ENCODE measurements around the gene FTO.

FTO gene

DNA sequence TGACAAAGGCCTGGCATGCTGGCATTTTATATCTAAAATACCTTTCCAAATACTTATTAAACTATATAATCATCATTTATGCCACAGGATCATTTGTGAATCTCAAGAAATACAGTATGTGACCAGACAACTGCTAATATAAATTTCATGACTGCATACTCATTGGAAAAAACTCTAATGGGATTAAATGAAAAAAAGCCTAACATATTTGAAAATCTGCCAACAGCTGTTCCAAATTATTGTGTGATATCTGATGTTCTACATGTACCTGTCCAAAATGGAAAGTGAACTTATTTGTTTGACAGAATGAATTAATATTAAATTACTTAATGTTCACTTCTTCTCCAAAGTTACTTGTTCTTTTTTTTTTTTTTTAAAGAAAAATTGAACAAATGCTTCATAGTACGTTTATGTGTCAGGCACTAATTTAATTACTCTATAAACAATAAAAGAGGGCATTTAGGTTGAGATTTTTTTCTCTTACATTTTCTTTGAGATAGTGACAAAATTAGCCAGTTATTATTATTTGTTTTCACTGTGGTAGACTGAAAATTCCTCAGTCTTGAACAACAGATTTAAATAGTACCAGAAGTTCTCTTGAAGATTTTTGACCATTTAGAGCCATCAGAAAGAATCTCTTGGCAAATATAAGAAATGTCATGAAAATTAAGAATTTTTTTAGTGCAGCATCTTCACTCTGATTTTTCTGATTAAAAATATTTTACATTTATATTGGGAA lies 114.0 kb downstream of the FTO start:
- H3K23ac ChIP-seq (ENCODE audit: low read depth, low read length, poor library complexity), result no peak overlapping the region
- no peak overlapping the region for H4K8ac ChIP-seq (ENCODE audit: low read depth, low read length)
- no CpG with 5 or more reads among the region's 1 CpG for WGBS, 2 donors (ENCODE audit: extremely low coverage in 2 of 2, insufficient read length in 2 of 2, insufficient replicate concordance in 1 of 2)
- no peak for DNase-seq (ENCODE audit: low spot score)
- H3K4me1 ChIP-seq (ENCODE audit: control insufficient read depth in 2 of 2, insufficient read depth in 1 of 2, low read depth in 1 of 2, low read length in 2 of 2), result peaks cover 0 to 2% of the 10 kb centered on the region in 2 donors
- no peak overlapping the region for H2BK120ac ChIP-seq (ENCODE audit: low read depth, low read length)
- no peak overlapping the region for H3K4me3 ChIP-seq (ENCODE audit: low read length in 2 of 2)
- H3K9me3 ChIP-seq (replicated peaks in 1 of 2; ENCODE audit: control insufficient read depth in 2 of 2, insufficient read depth in 1 of 2, low read depth in 1 of 2, low read length in 2 of 2), result no peaks in the 10 kb centered on the region
- H2AFZ ChIP-seq (ENCODE audit: low read length), result no peak overlapping the region
- H3K9ac ChIP-seq (ENCODE audit: low read depth, low read length, poor library complexity), result no peak overlapping the region
- H2BK15ac ChIP-seq (ENCODE audit: low read length), result no peak overlapping the region
- H3K79me1 ChIP-seq (ENCODE audit: low read depth, low read length), result no peaks in the 10 kb centered on the region
- no peak overlapping the region for H3K4me2 ChIP-seq (ENCODE audit: insufficient read depth, low read length, poor library complexity, severe bottlenecking)
- H2AK5ac ChIP-seq (ENCODE audit: low read depth, low read length), result no peak overlapping the region
- H3K14ac ChIP-seq (ENCODE audit: low read length), result no peak overlapping the region
- no peak overlapping the region for H3K4ac ChIP-seq (ENCODE audit: low read length)
- no peak overlapping the region for H4K91ac ChIP-seq (ENCODE audit: low read depth, low read length, poor library complexity)
- no peak overlapping the region for H2BK12ac ChIP-seq (ENCODE audit: low read length)
- peaks cover 0 to 12% of the 10 kb centered on the region in 2 donors for H3K36me3 ChIP-seq (replicated peaks in 1 of 2; ENCODE audit: control insufficient read depth in 2 of 2, insufficient read depth in 2 of 2, low read length in 2 of 2)
- no peaks in the 10 kb centered on the region for H3K27me3 ChIP-seq (ENCODE audit: control insufficient read depth in 3 of 3, insufficient read depth in 3 of 3, low read depth in 1 of 3, low read length in 3 of 3)
- no peak overlapping the region for H2BK5ac ChIP-seq (ENCODE audit: low read length)
- no peak overlapping the region for H3K27ac ChIP-seq (replicated peaks; ENCODE audit: low read length)
- H3K18ac ChIP-seq (ENCODE audit: low read length), result no peak overlapping the region

DNA sequence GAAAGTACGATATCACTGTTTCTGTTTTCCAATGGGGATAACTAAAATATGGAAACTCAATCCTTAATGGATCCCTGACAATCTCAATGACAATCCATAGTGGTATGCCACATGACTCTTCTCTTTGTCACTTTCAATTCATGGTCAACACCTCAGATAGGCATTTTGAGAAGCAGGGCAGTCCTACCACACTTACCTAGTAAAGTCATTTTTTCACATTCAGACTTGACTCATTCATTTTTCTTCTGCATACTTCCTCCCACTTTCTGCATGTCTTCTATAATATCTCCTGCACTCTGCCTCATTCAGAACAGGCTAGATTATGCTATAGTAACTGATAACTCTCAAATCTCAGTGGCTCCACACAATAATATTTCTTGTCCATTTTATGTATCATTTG lies 117.5 kb downstream of the FTO start:
- H2BK15ac ChIP-seq (ENCODE audit: low read length), result no peak overlapping the region
- no peak overlapping the region for H3K4me3 ChIP-seq (ENCODE audit: low read length in 2 of 2)
- H3K9ac ChIP-seq (ENCODE audit: low read depth, low read length, poor library complexity), result no peak overlapping the region
- no peak overlapping the region for H2BK12ac ChIP-seq (ENCODE audit: low read length)
- peaks cover 0 to 2% (median 0%) of the 10 kb centered on the region in 3 experiments for H3K27me3 ChIP-seq (ENCODE audit: control insufficient read depth in 3 of 3, insufficient read depth in 3 of 3, low read depth in 1 of 3, low read length in 3 of 3)
- no peak overlapping the region for H4K8ac ChIP-seq (ENCODE audit: low read depth, low read length)
- H3K14ac ChIP-seq (ENCODE audit: low read length), result no peak overlapping the region
- no peak overlapping the region for H2AK5ac ChIP-seq (ENCODE audit: low read depth, low read length)
- no CpG with 5 or more reads among the region's 1 CpG for WGBS, 2 donors (ENCODE audit: extremely low coverage in 2 of 2, insufficient read length in 2 of 2, insufficient replicate concordance in 1 of 2)
- H2BK5ac ChIP-seq (ENCODE audit: low read length), result no peak overlapping the region
- H3K9me3 ChIP-seq (replicated peaks in 1 of 2; ENCODE audit: control insufficient read depth in 2 of 2, insufficient read depth in 1 of 2, low read depth in 1 of 2, low read length in 2 of 2), result peaks cover 3 to 8% of the 10 kb centered on the region in 2 donors
- H2BK120ac ChIP-seq (ENCODE audit: low read depth, low read length), result no peak overlapping the region
- no peaks in the 10 kb centered on the region for H3K79me1 ChIP-seq (ENCODE audit: low read depth, low read length)
- no peak overlapping the region for H3K27ac ChIP-seq (replicated peaks; ENCODE audit: low read length)
- no peak overlapping the region for H3K18ac ChIP-seq (ENCODE audit: low read length)
- H3K4ac ChIP-seq (ENCODE audit: low read length), result no peak overlapping the region
- H3K23ac ChIP-seq (ENCODE audit: low read depth, low read length, poor library complexity), result no peak overlapping the region
- H3K36me3 ChIP-seq (replicated peaks in 1 of 2; ENCODE audit: control insufficient read depth in 2 of 2, insufficient read depth in 2 of 2, low read length in 2 of 2), result peaks cover 5 to 9% of the 10 kb centered on the region in 2 donors
- H4K91ac ChIP-seq (ENCODE audit: low read depth, low read length, poor library complexity), result no peak overlapping the region
- H3K4me1 ChIP-seq (ENCODE audit: control insufficient read depth in 2 of 2, insufficient read depth in 1 of 2, low read depth in 1 of 2, low read length in 2 of 2), result peaks cover 0 to 9% of the 10 kb centered on the region in 2 donors
- no peak overlapping the region for H3K4me2 ChIP-seq (ENCODE audit: insufficient read depth, low read length, poor library complexity, severe bottlenecking)
- no peak for DNase-seq (ENCODE audit: low spot score)
- no peak overlapping the region for H2AFZ ChIP-seq (ENCODE audit: low read length)

DNA sequence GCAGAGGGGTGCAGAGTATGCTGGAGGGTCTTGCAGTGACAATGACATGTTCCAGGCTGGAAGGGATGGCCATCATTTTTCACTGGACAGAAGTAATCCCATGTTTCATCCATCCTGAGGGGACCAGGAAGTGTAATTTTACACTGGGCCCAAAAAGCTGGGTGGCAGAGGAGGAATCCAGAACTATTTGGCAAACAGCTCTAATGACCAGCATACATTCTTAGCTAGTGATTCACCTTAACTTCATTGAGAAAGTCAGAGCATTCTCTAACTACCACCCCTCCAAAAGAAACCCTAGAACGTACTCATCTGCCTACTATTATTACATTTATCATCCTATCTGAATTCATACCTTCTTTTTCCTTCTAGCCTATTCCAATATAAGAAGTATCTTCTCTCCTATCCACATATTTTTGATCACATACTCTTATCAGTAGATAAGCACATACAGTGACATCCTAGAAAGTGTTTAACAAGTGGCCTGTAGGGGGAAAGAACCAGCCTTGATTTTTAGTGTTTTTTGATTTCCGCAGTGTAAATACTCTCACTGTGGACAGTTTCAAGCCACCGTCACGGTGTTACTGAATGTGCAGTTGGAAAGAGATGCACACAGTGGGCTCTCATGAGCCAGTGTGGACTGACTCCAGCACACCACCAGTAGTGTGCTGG lies 118.1 kb downstream of the FTO start:
- no peak overlapping the region for H3K9ac ChIP-seq (ENCODE audit: low read depth, low read length, poor library complexity)
- no peak overlapping the region for H3K4me2 ChIP-seq (ENCODE audit: insufficient read depth, low read length, poor library complexity, severe bottlenecking)
- no peak overlapping the region for H2BK120ac ChIP-seq (ENCODE audit: low read depth, low read length)
- no peak overlapping the region for H2BK15ac ChIP-seq (ENCODE audit: low read length)
- no peaks in the 10 kb centered on the region for H3K79me1 ChIP-seq (ENCODE audit: low read depth, low read length)
- no peak overlapping the region for H3K14ac ChIP-seq (ENCODE audit: low read length)
- no peak overlapping the region for H3K27ac ChIP-seq (replicated peaks; ENCODE audit: low read length)
- no peak overlapping the region for H2BK12ac ChIP-seq (ENCODE audit: low read length)
- no peak overlapping the region for H4K8ac ChIP-seq (ENCODE audit: low read depth, low read length)
- WGBS, 2 donors (ENCODE audit: extremely low coverage in 2 of 2, insufficient read length in 2 of 2, insufficient replicate concordance in 1 of 2), result no CpG with 5 or more reads among the region's 4 CpGs
- H2AK5ac ChIP-seq (ENCODE audit: low read depth, low read length), result no peak overlapping the region
- no peak overlapping the region for H3K4ac ChIP-seq (ENCODE audit: low read length)
- no peak for DNase-seq (ENCODE audit: low spot score)
- H3K23ac ChIP-seq (ENCODE audit: low read depth, low read length, poor library complexity), result no peak overlapping the region
- H3K36me3 ChIP-seq (replicated peaks in 1 of 2; ENCODE audit: control insufficient read depth in 2 of 2, insufficient read depth in 2 of 2, low read length in 2 of 2), result peaks cover 5 to 11% of the 10 kb centered on the region in 2 donors
- no peak overlapping the region for H2AFZ ChIP-seq (ENCODE audit: low read length)
- peaks cover 3 to 8% of the 10 kb centered on the region in 2 donors for H3K9me3 ChIP-seq (replicated peaks in 1 of 2; ENCODE audit: control insufficient read depth in 2 of 2, insufficient read depth in 1 of 2, low read depth in 1 of 2, low read length in 2 of 2)
- no peak overlapping the region for H3K4me3 ChIP-seq (ENCODE audit: low read length in 2 of 2)
- no peak overlapping the region for H3K18ac ChIP-seq (ENCODE audit: low read length)
- peaks cover 0 to 2% (median 0%) of the 10 kb centered on the region in 3 experiments for H3K27me3 ChIP-seq (ENCODE audit: control insufficient read depth in 3 of 3, insufficient read depth in 3 of 3, low read depth in 1 of 3, low read length in 3 of 3)
- no peak overlapping the region for H2BK5ac ChIP-seq (ENCODE audit: low read length)
- H4K91ac ChIP-seq (ENCODE audit: low read depth, low read length, poor library complexity), result no peak overlapping the region
- peaks cover 0 to 11% of the 10 kb centered on the region in 2 donors for H3K4me1 ChIP-seq (ENCODE audit: control insufficient read depth in 2 of 2, insufficient read depth in 1 of 2, low read depth in 1 of 2, low read length in 2 of 2)

DNA sequence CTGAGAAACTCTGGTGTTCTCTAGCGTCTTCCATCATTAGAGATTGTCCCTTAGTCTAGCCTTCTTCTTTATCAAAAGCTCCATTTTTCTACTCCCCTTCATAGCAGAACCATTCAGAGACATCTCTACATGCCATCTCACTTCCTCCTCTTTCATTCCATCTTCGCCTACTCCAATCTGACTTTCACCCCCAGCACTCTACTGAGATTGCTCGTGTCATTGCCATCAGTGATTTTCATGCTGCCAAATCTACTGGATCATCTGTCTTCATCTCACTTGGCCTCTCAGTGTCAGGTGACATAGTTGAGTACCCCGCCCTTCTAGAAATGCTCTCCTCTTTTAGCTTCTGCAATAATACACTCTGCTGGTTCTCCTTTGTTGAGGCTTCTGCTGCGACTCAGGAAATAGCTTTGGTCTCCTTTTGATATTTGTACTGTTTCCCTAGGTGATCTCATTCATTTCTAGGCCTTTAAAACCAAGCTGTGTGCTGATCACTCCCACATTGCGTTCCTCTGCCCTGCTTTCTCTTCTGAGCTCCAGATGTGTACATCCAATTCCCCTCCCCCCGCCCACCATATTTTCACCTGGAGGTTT lies 119.1 kb downstream of the FTO start:
- Histone ChIP-seq H3K9me3 (replicated peaks in 1 of 2; ENCODE audit: control insufficient read depth in 2 of 2, insufficient read depth in 1 of 2, low read depth in 1 of 2, low read length in 2 of 2) (peaks cover 3 to 8% of the 10 kb centered on the region in 2 donors), H3K36me3 (replicated peaks in 1 of 2; ENCODE audit: control insufficient read depth in 2 of 2, insufficient read depth in 2 of 2, low read length in 2 of 2) (peaks cover 5 to 11% of the 10 kb centered on the region in 2 donors), H4K91ac (ENCODE audit: low read depth, low read length, poor library complexity) (no peak overlapping the region), H3K18ac (ENCODE audit: low read length) (no peak overlapping the region), H3K27me3 (ENCODE audit: control insufficient read depth in 3 of 3, insufficient read depth in 3 of 3, low read depth in 1 of 3, low read length in 3 of 3) (peaks cover 0 to 2% (median 0%) of the 10 kb centered on the region in 3 experiments), H2BK15ac (ENCODE audit: low read length) (no peak overlapping the region), H2BK120ac (ENCODE audit: low read depth, low read length) (no peak overlapping the region), H3K4me1 (ENCODE audit: control insufficient read depth in 2 of 2, insufficient read depth in 1 of 2, low read depth in 1 of 2, low read length in 2 of 2) (peaks cover 3 to 11% of the 10 kb centered on the region in 2 donors), H3K4ac (ENCODE audit: low read length) (no peak overlapping the region), H3K4me3 (ENCODE audit: low read length in 2 of 2) (no peak overlapping the region), H3K4me2 (ENCODE audit: insufficient read depth, low read length, poor library complexity, severe bottlenecking) (no peak overlapping the region), H3K23ac (ENCODE audit: low read depth, low read length, poor library complexity) (no peak overlapping the region), H2BK12ac (ENCODE audit: low read length) (no peak overlapping the region), H3K79me1 (ENCODE audit: low read depth, low read length) (no peaks in the 10 kb centered on the region), H3K27ac (replicated peaks; ENCODE audit: low read length) (no peak overlapping the region), H3K9ac (ENCODE audit: low read depth, low read length, poor library complexity) (no peak overlapping the region), H4K8ac (ENCODE audit: low read depth, low read length) (no peak overlapping the region), H2AK5ac (ENCODE audit: low read depth, low read length) (no peak overlapping the region), H2AFZ (ENCODE audit: low read length) (no peak overlapping the region), H2BK5ac (ENCODE audit: low read length) (no peak overlapping the region), H3K14ac (ENCODE audit: low read length) (no peak overlapping the region)
- 100% methylated on average over 1 of the region's 7 CpGs; no CpG with 5 or more reads in 1 of the 2 donors for whole genome bisulfite sequencing, 2 donors (ENCODE audit: extremely low coverage in 2 of 2, insufficient read length in 2 of 2, insufficient replicate concordance in 1 of 2)
- DNase-seq (ENCODE audit: low spot score), result no peak

Measured in neuronal stem cell (in vitro differentiated cells).